ENCODE data around the gene MRC2. TPM values are rescaled to one million over a fixed set of nuclear protein-coding genes. Genes with fewer than 3 reads are reported as not detected.

MRC2 gene
- 238 and 264 TPM in 2 replicates for total RNA-seq

DNA sequence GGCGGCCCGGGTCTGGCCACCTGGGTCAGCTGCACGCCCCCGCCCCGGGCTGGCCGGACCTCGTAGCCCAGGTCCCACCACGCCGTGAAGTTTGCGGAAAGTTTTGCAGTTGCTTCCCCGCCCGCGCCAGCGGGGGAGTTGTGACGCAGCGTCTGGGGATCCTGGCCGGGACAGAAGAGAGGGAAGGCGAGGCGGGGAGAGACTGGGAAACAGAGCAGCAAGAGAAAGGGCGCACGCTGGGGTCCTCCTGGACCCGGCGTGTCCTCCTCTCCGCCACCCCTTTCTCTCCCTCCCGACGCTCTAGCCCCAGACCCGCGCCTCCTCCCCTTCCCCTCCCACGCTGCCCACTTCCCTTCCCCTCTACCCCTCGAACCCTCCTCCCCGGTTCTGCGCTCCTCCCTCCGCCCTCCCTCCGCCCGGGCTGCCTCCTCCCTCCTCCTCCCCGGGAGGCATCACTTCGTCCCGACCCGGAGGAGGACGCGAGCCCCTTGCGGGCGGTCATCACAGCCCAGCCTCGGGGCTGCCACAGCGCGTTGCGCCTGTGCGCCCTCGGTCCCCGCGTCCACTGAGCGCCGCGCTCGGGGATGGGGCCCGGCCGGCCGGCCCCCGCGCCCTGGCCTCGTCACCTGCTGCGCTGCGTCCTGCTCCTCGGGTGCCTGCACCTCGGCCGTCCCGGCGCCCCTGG lies at the start of gene MRC2:
Gene MRC2 (plus strand): TSS at position 452 of the 685 bp plus-strand sequence. CDS start 133 bp downstream, at position 585.

Other genes starting within 250 kb of the MRC2 start
- gene EFCAB3, start 247.1 kb upstream of the MRC2 start, total RNA-seq = not detected in 2 replicates
- 22.5 and 25.0 TPM in 2 replicates for gene METTL2A, start 203.8 kb upstream of the MRC2 start, total RNA-seq
- 49.3 and 59.0 TPM in 2 replicates for gene TLK2, start 148.8 kb upstream of the MRC2 start, total RNA-seq
- not detected in 2 replicates for gene MARCHF10, start 180.6 kb downstream of the MRC2 start, total RNA-seq